ENCODE data around the gene TYK2.

DNA sequence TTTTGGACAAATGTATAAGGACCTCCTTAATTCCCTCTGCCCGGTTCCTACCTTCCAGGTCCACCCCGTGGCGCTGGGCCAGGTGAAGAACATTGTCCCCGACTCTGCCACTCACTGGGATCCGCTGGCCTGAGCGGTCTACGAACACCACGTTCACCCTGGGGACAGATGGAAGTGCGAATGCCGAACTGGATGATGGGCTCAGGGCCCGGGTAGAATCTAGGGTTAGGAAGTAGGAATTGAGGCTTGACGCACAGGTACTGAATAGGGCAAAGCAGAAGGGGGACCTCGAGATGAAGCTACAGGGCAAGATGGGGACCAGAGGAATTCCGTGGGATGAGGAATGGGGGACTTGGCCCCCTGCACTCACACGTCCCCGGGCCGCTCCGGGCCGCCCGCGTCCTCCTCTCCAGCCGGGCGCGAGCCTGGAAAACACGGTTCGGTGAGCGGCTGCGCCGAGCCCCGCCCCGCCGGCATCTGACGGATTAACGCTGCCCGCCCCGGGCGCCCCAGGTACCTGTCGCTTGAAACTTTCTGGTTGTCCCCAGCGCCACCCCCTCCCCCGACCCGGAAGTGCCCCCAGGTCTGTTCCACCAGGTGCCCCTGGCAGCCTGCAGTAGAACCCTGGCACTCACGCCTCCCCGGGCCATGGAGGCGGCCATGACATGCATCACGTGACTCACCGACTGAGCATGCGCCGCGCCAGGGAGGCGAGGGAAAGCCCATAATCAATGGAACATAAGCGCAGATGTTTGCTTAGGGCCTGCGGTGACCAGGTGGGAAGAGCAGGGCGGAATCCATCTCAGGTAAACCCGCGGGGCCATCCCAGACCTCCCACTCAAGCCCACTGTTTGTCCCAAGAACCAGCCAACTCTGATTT lies 64.8 kb downstream of the TYK2 start, which contains the start of gene FDX2:
- TF ChIP-seq, protein P1, sequence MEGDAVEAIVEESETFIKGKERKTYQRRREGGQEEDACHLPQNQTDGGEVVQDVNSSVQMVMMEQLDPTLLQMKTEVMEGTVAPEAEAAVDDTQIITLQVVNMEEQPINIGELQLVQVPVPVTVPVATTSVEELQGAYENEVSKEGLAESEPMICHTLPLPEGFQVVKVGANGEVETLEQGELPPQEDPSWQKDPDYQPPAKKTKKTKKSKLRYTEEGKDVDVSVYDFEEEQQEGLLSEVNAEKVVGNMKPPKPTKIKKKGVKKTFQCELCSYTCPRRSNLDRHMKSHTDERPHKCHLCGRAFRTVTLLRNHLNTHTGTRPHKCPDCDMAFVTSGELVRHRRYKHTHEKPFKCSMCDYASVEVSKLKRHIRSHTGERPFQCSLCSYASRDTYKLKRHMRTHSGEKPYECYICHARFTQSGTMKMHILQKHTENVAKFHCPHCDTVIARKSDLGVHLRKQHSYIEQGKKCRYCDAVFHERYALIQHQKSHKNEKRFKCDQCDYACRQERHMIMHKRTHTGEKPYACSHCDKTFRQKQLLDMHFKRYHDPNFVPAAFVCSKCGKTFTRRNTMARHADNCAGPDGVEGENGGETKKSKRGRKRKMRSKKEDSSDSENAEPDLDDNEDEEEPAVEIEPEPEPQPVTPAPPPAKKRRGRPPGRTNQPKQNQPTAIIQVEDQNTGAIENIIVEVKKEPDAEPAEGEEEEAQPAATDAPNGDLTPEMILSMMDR (IDR thresholded peaks at IDR 0.05; ENCODE audit: insufficient read depth, low read length, poor library complexity, severe bottlenecking), result no peak
- TF ChIP-seq EZH2phosphoT487 (conservative IDR thresholded peaks at IDR 0.05; ENCODE audit: low read length), result no peak
